H1 (cell line): ENCODE results near the gene USP37. TPM values are rescaled to one million over a fixed set of nuclear protein-coding genes. Genes with fewer than 3 reads are reported as not detected.

ENCODE experiments used
- CTCF ChIA-PET: fragments of 300-600 bp; sonication (Branson Sonifier 250); formaldehyde crosslinking; loops from one replicate; lab custom pipeline; 2021; ENCODE audit not compliant: partially characterized antibody; lab: Charles Lee
- POLR2A ChIA-PET: fragments of 300-600 bp; sonication (Branson Sonifier 250); formaldehyde crosslinking; loops from one replicate; lab custom pipeline; 2021; ENCODE audit warnings: inconsistent platforms; ENCODE audit not compliant: partially characterized antibody; lab: Charles Lee
- DNase-seq, 2 experiments: peaks; one replicate each; pipeline versions ENCODE4 v3.0.0 to v3.0.0-alpha.2; 2010 to 2022; ENCODE audit warnings: low spot score in 2 of 2, low read depth in 1 of 2, mixed read lengths in 1 of 2
- FAIRE-seq: peaks from 2 replicates; lab custom pipeline; 2011; peaks lifted over from hg19 to GRCh38; lab: Jason Lieb, UNC
- H2AFZ ChIP-seq: 2 replicates; pipeline ENCODE4 v1.8.1; 2012; ENCODE audit warnings: low read length, inconsistent platforms
- H2AK5ac ChIP-seq: 2 replicates; pipeline ENCODE4 v1.6.1; 2013; ENCODE audit warnings: low read depth, low read length
- H2BK120ac ChIP-seq: replicated peaks from 2 replicates; pipeline ENCODE3; 2013; ENCODE audit warnings: low read depth, low read length, inconsistent platforms
- H2BK12ac ChIP-seq: 2 replicates; pipeline ENCODE4 v1.6.1; 2013; ENCODE audit warnings: low read depth, low read length
- H2BK15ac ChIP-seq: 2 replicates; pipeline ENCODE4 v1.6.1; 2013; ENCODE audit warnings: low read length
- H2BK20ac ChIP-seq: 2 replicates; pipeline ENCODE4 v1.6.1; 2013; ENCODE audit warnings: low read length
- H2BK5ac ChIP-seq: 2 replicates; pipeline ENCODE4 v1.6.1; 2013; ENCODE audit warnings: low read depth, low read length
- H3K14ac ChIP-seq: 2 replicates; pipeline ENCODE4 v1.6.1; 2013; ENCODE audit warnings: inconsistent platforms; ENCODE audit not compliant: insufficient read length
- H3K18ac ChIP-seq: 2 replicates; pipeline ENCODE4 v1.6.1; 2013; ENCODE audit warnings: low read length; ENCODE audit errors: extremely low read depth
- H3K23ac ChIP-seq: 2 replicates; pipeline ENCODE4 v1.6.1; 2013; ENCODE audit warnings: inconsistent platforms; ENCODE audit not compliant: insufficient read length
- H3K23me2 ChIP-seq: 2 replicates; pipeline ENCODE4 v1.6.1; 2013; ENCODE audit warnings: low read depth, low read length
- H3K27ac ChIP-seq: 2 replicates; pipeline ENCODE4 v1.6.1; 2011; ENCODE audit warnings: low read depth, low read length, inconsistent platforms
- H3K27me3 ChIP-seq, 4 experiments: replicated peaks in 1 of 4; 1 replicate in 1 of 4; 2 replicates in 3 of 4; pipeline versions ENCODE4 v1.6.1 to v1.8.1; 2011 to 2013; ENCODE audit warnings: low read length in 3 of 4, mild to moderate bottlenecking in 3 of 4, inconsistent platforms in 2 of 4, mixed read lengths in 2 of 4, moderate library complexity in 1 of 4; ENCODE audit not compliant: control insufficient read depth in 3 of 4, insufficient read depth in 3 of 4; ENCODE audit errors: extremely low read depth in 1 of 4
- H3K36me3 ChIP-seq, 4 experiments: 2 replicates each; pipeline versions ENCODE4 v1.6.1 to v1.8.1; 2011 to 2013; ENCODE audit warnings: mild to moderate bottlenecking in 4 of 4, low read length in 3 of 4, moderate library complexity in 2 of 4, control low read depth in 1 of 4, inconsistent platforms in 1 of 4; ENCODE audit not compliant: insufficient read depth in 4 of 4, control insufficient read depth in 2 of 4
- H3K4ac ChIP-seq: replicated peaks from 2 replicates; pipeline ENCODE3; 2013; ENCODE audit warnings: low read length, low read depth, mixed read lengths, inconsistent platforms; ENCODE audit not compliant: insufficient read length
- H3K4me1 ChIP-seq, 4 experiments: replicated peaks in 1 of 4; 1 replicate in 1 of 4; 2 replicates in 3 of 4; pipeline versions ENCODE4 v1.6.1 to v1.8.1; 2011 to 2013; ENCODE audit warnings: low read length in 3 of 4, inconsistent platforms in 2 of 4, mixed read lengths in 1 of 4; ENCODE audit not compliant: insufficient read depth in 4 of 4, control insufficient read depth in 3 of 4
- H3K4me2 ChIP-seq, 2 experiments: 2 replicates each; pipeline versions ENCODE4 v1.6.1 to v1.8.1; 2011 to 2013; ENCODE audit warnings: low read depth in 2 of 2, low read length in 2 of 2, control low read depth in 1 of 2, inconsistent platforms in 1 of 2, mild to moderate bottlenecking in 1 of 2; ENCODE audit not compliant: insufficient read depth in 1 of 2
- H3K4me3 ChIP-seq, 4 experiments: fragments of 200-600, 300-600 bp in 1 of 4; sonication (generic), shearing (Covaris generic), sonication (Bioruptor Twin) in 1 of 4; 2 replicates each; pipeline versions ENCODE4 v1.5.1 to v1.8.1; 2011 to 2016; ENCODE audit warnings: low read length in 4 of 4, low read depth in 3 of 4, control low read depth in 2 of 4, inconsistent platforms in 2 of 4, mild to moderate bottlenecking in 2 of 4, mixed read lengths in 1 of 4, moderate library complexity in 1 of 4; ENCODE audit not compliant: insufficient read depth in 2 of 4; ENCODE audit errors: extremely low read depth in 1 of 4
- H3K56ac ChIP-seq: replicated peaks from 2 replicates; pipeline ENCODE3; 2013; ENCODE audit warnings: low read depth, mild to moderate bottlenecking, mixed read lengths, low read length, inconsistent platforms; ENCODE audit not compliant: insufficient read length
- H3K79me1 ChIP-seq: 2 replicates; pipeline ENCODE4 v1.6.1; 2013; ENCODE audit warnings: low read depth, low read length, control low read depth
- H3K79me2 ChIP-seq, 2 experiments: 2 replicates each; pipeline versions ENCODE4 v1.6.1 to v1.8.1; 2012 to 2013; ENCODE audit warnings: low read length in 2 of 2, mild to moderate bottlenecking in 2 of 2, inconsistent platforms in 1 of 2; ENCODE audit not compliant: insufficient read depth in 2 of 2, control insufficient read depth in 1 of 2
- H3K9ac ChIP-seq, 4 experiments: replicated peaks in 1 of 4; 1 replicate in 1 of 4; 2 replicates in 3 of 4; pipeline versions ENCODE4 v1.6.1 to v1.8.1; 2011 to 2013; ENCODE audit warnings: low read depth in 3 of 4, low read length in 3 of 4, control low read depth in 2 of 4, mild to moderate bottlenecking in 2 of 4, moderate library complexity in 2 of 4, inconsistent platforms in 1 of 4; ENCODE audit errors: extremely low read depth in 1 of 4
- H3K9me3 ChIP-seq, 2 experiments: 2 replicates each; pipeline versions ENCODE4 v1.6.1 to v1.8.1; 2012 to 2013; ENCODE audit warnings: mild to moderate bottlenecking in 2 of 2, moderate library complexity in 2 of 2, control low read depth in 1 of 2, inconsistent platforms in 1 of 2, low read depth in 1 of 2, low read length in 1 of 2, mixed read lengths in 1 of 2; ENCODE audit not compliant: insufficient read depth in 2 of 2
- H4K20me1 ChIP-seq, 2 experiments: replicated peaks in 1 of 2; 2 replicates each; pipeline versions ENCODE3 to v1.8.1; 2011 to 2013; ENCODE audit warnings: inconsistent platforms in 2 of 2, low read length in 2 of 2, mild to moderate bottlenecking in 1 of 2; ENCODE audit not compliant: insufficient read depth in 2 of 2, control insufficient read depth in 1 of 2
- H4K5ac ChIP-seq: 2 replicates; pipeline ENCODE4 v1.6.1; 2013; ENCODE audit warnings: low read length, low read depth, mixed read lengths, inconsistent platforms; ENCODE audit not compliant: insufficient read length
- H4K8ac ChIP-seq: 2 replicates; pipeline ENCODE4 v1.8.0; 2013; ENCODE audit warnings: mild to moderate bottlenecking, moderate library complexity, low read length, inconsistent platforms; ENCODE audit not compliant: insufficient read depth; ENCODE audit errors: extremely low read depth
- H4K91ac ChIP-seq: replicated peaks from 2 replicates; pipeline ENCODE3; 2013; ENCODE audit warnings: low read length, mixed read lengths, inconsistent platforms; ENCODE audit not compliant: insufficient read length
- ASH2L ChIP-seq: fragments of 200-600, 300-600 bp; sonication (generic); IDR thresholded peaks from one replicate; pipeline ENCODE4 v1.7.1; 2017; ENCODE audit warnings: low read length
- CTCF ChIP-seq, 3 experiments: IDR thresholded peaks; 1 replicate in 2 of 3; 2 replicates in 1 of 3; pipeline versions ENCODE4 v1.5.1 to v1.6.1; 2011; ENCODE audit warnings: low read length in 3 of 3, mild to moderate bottlenecking in 3 of 3, inconsistent platforms in 2 of 3, low read depth in 1 of 3, moderate library complexity in 1 of 3; ENCODE audit not compliant: insufficient read depth in 1 of 3; ENCODE audit errors: control extremely low read depth in 1 of 3
- JUND ChIP-seq: IDR thresholded peaks from 2 replicates; pipeline ENCODE4 v1.6.1; 2011; ENCODE audit warnings: mild to moderate bottlenecking, improper control_type of control experiment, low read length
- KDM1A ChIP-seq: fragments of 200-600, 300-600 bp; sonication (generic); IDR thresholded peaks from 2 replicates; pipeline ENCODE4 v1.7.1; 2016; ENCODE audit warnings: mild to moderate bottlenecking, low read length, borderline replicate concordance
- RBBP5 ChIP-seq: IDR thresholded peaks from 2 replicates; pipeline ENCODE4 v1.7.1; 2012; ENCODE audit warnings: low read depth, mild to moderate bottlenecking, inconsistent platforms, low read length, moderate library complexity, borderline replicate concordance
- SIN3A ChIP-seq, 2 experiments: IDR thresholded peaks in 1 of 2; conservative IDR thresholded peaks in 1 of 2; 2 replicates each; pipeline ENCODE4 v1.6.1; 2011 to 2012; ENCODE audit warnings: low read length in 2 of 2, improper control_type of control experiment in 1 of 2, low read depth in 1 of 2, mild to moderate bottlenecking in 1 of 2
- TCF12 ChIP-seq: IDR thresholded peaks from 2 replicates; pipeline ENCODE4 v1.6.1; 2011; ENCODE audit warnings: low read depth, mild to moderate bottlenecking, low read length
- WGBS, 2 experiments: shearing (Covaris generic) in 1 of 2; methylation state at CpG; one replicate each; pipeline versions ENCODE4 v1.1.6 to v1.1.7; 2013 to 2015; ENCODE audit warnings: low lambda C conversion rate in 2 of 2, mixed read lengths in 2 of 2, inconsistent platforms in 1 of 2, low coverage in 1 of 2, missing lambda C conversion rate in 1 of 2; ENCODE audit not compliant: insufficient replicate concordance in 2 of 2, insufficient coverage in 1 of 2, insufficient read length in 1 of 2; ENCODE audit errors: extremely low coverage in 1 of 2, missing lambda C conversion rate in 1 of 2; 5-methylcytosine and 5-hydroxymethylcytosine counted together
- polyA plus RNA-seq, 7 experiments: library from polyadenylated mRNA; depleted of rRNA in 3 of 7; stranded (reverse) in 5 of 7; unstranded in 2 of 7; fragments of >200 nt in 5 of 7; fragments of 200-250 nt in 2 of 7; gene quantifications; 1 replicate in 5 of 7; 2 replicates in 1 of 7; 4 replicates in 1 of 7; pipeline versions ENCODE4 v1.2.1 to v1.2.3, GENCODE V29; 2011 to 2013; ENCODE audit warnings: missing spikeins in 2 of 7, mixed read lengths in 2 of 7
- total RNA-seq: library from RNA; stranded (reverse); fragmentation: NEBNext Ultra II Directional; extraction: Animal tissue kit (Norgen Biotek cat#: 25700); gene quantifications from 2 replicates; pipeline ENCODE4 v1.2.1, GENCODE V29; 2021

The USP37 gene
- total and polyA plus RNA-seq, 2 of the 8 experiments (the other 6 are each of a cell fraction or from before 2014, with no cell fraction given) = 3.8 to 29.1 TPM

- Histone ChIP-seq H3K27ac (peak overlapping the region; percentile 82; the same call in 1 of the 2 replicates), H3K4me1 (peaks cover 12 to 28% (median 24%) of the 10 kb centered on the region in 4 experiments), H2AK5ac (no peak overlapping the region), H3K4ac (peak overlapping the region; percentile 76), H4K5ac (peak overlapping the region; percentile 97), H3K14ac (no peak overlapping the region), H2BK5ac (peak overlapping the region; percentile 93; the same call in 1 of the 2 replicates), H3K23me2 (peaks cover 3% of the 10 kb centered on the region), H3K79me2 (no peaks in the 10 kb centered on the region), H2BK120ac (no peak overlapping the region), H2BK12ac (no peak overlapping the region), H4K91ac (peak overlapping the region; percentile 83), H4K8ac (peak overlapping the region; percentile 47; the same call in 1 of the 2 replicates), H3K4me2 (peak overlapping the region; percentile 88 to 98), H4K20me1 (peaks cover 0 to 2% of the 10 kb centered on the region in 2 experiments), H2BK20ac (0 out of 2 replicates have a peak overlapping the region, but pooled peaks have one; percentile 61), H3K36me3 (peaks cover 0 to 11% (median 4%) of the 10 kb centered on the region in 4 experiments; a peak in 2 of 8 replicates), H3K18ac (peak overlapping the region; percentile 100), H2BK15ac (no peak overlapping the region), H3K27me3 (no peaks in the 10 kb centered on the region), H3K79me1 (no peaks in the 10 kb centered on the region), H3K9me3 (no peaks in the 10 kb centered on the region), H3K56ac (peak overlapping the region; percentile 82), H2AFZ (peak overlapping the region; percentile 91; the same call in 1 of the 2 replicates), H3K23ac (no peak overlapping the region), H3K4me3 (peak overlapping the region; percentile 45 to 75 (median 62)), H3K9ac (peak overlapping the region in 2 of 4 experiments; percentile 31 to 49; a peak in 3 of 7 replicates)
- 1% methylated on average over 11 of the region's 15 CpGs; no CpG with 5 or more reads in 1 of the 2 experiments for WGBS, 2 experiments
- no peak for DNase-seq
- no peak for FAIRE-seq
- CTCF ChIA-PET = interaction anchor here (0.6 to 3.6 kb wide), 15 partner anchors 9 to 242 kb away, joined by 3 to 13 read pairs (median 3); no protein-coding TSS in a partner anchor
- POLR2A ChIA-PET = interaction anchor here (0.7 to 5.5 kb wide), 9 partner anchors 10 to 135 kb away, joined by 3 to 35 read pairs (median 4); partner anchors contain the start of genes AAMP, PNKD and VIL1
- TF ChIP-seq KDM1A (no peak; the same call in 1 of the 2 replicates), RBBP5 (peak; percentile 31; the same call in 1 of the 2 replicates), TCF12 (no peak), CTCF (IDR thresholded peaks at IDR 0.05; ENCODE audit: control extremely low read depth in 1 of 3, insufficient read depth in 1 of 3, low read depth in 1 of 3, low read length in 3 of 3) (no peak), JUND (no peak), ASH2L (peak; percentile 65), SIN3A (conservative IDR thresholded peaks at IDR 0.05 in 1 of 2, IDR thresholded peaks at IDR 0.05 in 1 of 2; ENCODE audit: low read depth in 1 of 2, low read length in 2 of 2) (no peak)
These were observed 162.4 kb downstream of the USP37 start for GRCh38 chr2:218405746-218406208.
